SK-N-SH (cell line): Measurements from ENCODE around the gene TECR.

Experiments
- GATA2 ChIP-seq: sonication (generic); formaldehyde crosslinking; IDR thresholded peaks from 2 replicates; pipeline ENCODE4 v1.5.0; 2020; ENCODE audit warnings: mild to moderate bottlenecking, missing genetic modification reagents
- MXI1 ChIP-seq: IDR thresholded peaks from 2 replicates; pipeline ENCODE4 v1.6.1; 2012; ENCODE audit warnings: mild to moderate bottlenecking, low read depth, low read length, improper control_type of control experiment
- POLR2AphosphoS5 ChIP-seq: IDR thresholded peaks from 2 replicates; pipeline ENCODE4 v1.6.1; 2012; ENCODE audit warnings: low read depth, low read length
- TAF1 ChIP-seq: IDR thresholded peaks from 2 replicates; pipeline ENCODE4 v1.6.1; 2012; ENCODE audit warnings: low read depth, mild to moderate bottlenecking, low read length, moderate library complexity, borderline replicate concordance
- TEAD4 ChIP-seq: IDR thresholded peaks from 2 replicates; pipeline ENCODE4 v1.4.0; 2012; ENCODE audit warnings: mild to moderate bottlenecking, borderline replicate concordance; ENCODE audit not compliant: insufficient read depth
- TF ChIP-seq, protein P1 (sequence below): fragments of 200-600 bp; sonication (generic); IDR thresholded peaks from 2 replicates; pipeline ENCODE4 v1.6.1; 2017; ENCODE audit warnings: antibody characterized with exemption, mild to moderate bottlenecking, moderate library complexity
- TF ChIP-seq, protein P2 (sequence below): IDR thresholded peaks from 2 replicates; pipeline ENCODE4; 2012
- TF ChIP-seq, protein P3 (sequence below): IDR thresholded peaks from 2 replicates; pipeline ENCODE4 v1.6.1; 2012; ENCODE audit warnings: mild to moderate bottlenecking, low read depth, low read length, moderate library complexity

DNA sequence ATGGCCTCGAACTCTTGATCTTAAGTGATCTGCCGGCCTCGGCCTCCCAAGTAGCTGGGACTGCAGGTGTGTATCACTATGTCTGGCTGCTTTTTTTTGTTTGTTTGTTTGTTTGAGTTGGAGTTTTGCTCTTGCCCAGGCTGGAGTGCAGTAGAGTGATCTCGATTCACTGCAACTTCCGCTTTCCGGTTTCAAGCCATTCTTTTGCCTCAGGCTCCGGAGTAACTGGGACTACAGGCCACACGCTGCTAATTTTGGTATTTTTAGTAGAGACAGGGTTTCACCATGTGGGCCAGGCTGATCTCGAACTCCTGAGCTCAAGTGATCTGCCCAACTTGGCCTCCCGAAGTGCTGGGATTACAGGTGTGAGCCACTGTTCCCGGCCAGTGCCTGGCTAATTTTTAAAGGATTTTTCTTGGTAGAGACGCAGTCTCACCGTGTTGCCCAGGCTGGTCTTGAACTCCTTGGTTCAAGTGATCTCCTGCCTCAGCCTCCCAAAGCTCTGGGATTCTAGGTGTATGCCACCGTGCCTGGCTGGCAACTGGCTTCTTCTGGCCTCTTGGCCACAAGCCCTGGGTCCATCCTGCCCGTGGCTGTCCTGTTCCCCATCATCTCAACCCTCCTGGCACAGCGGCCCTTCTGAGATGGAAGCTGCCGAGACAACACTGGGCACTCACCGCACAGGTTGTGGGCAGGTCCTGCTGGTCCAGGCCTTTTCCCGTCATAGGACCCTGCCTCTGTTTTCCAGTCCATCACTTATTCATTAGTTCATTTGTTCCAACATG is 11.5 kb downstream of the TECR start:
- TF ChIP-seq POLR2AphosphoS5 (no peak), MXI1 (no peak), TEAD4 (no peak), GATA2 (CRISPR knock-in tag) (no peak), TAF1 (no peak)
- TF ChIP-seq, protein P1, sequence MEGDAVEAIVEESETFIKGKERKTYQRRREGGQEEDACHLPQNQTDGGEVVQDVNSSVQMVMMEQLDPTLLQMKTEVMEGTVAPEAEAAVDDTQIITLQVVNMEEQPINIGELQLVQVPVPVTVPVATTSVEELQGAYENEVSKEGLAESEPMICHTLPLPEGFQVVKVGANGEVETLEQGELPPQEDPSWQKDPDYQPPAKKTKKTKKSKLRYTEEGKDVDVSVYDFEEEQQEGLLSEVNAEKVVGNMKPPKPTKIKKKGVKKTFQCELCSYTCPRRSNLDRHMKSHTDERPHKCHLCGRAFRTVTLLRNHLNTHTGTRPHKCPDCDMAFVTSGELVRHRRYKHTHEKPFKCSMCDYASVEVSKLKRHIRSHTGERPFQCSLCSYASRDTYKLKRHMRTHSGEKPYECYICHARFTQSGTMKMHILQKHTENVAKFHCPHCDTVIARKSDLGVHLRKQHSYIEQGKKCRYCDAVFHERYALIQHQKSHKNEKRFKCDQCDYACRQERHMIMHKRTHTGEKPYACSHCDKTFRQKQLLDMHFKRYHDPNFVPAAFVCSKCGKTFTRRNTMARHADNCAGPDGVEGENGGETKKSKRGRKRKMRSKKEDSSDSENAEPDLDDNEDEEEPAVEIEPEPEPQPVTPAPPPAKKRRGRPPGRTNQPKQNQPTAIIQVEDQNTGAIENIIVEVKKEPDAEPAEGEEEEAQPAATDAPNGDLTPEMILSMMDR, result no peak
- TF ChIP-seq, protein P2, sequence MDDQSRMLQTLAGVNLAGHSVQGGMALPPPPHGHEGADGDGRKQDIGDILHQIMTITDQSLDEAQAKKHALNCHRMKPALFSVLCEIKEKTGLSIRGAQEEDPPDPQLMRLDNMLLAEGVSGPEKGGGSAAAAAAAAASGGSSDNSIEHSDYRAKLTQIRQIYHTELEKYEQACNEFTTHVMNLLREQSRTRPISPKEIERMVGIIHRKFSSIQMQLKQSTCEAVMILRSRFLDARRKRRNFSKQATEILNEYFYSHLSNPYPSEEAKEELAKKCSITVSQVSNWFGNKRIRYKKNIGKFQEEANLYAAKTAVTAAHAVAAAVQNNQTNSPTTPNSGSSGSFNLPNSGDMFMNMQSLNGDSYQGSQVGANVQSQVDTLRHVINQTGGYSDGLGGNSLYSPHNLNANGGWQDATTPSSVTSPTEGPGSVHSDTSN, result no peak
- TF ChIP-seq, protein P3, sequence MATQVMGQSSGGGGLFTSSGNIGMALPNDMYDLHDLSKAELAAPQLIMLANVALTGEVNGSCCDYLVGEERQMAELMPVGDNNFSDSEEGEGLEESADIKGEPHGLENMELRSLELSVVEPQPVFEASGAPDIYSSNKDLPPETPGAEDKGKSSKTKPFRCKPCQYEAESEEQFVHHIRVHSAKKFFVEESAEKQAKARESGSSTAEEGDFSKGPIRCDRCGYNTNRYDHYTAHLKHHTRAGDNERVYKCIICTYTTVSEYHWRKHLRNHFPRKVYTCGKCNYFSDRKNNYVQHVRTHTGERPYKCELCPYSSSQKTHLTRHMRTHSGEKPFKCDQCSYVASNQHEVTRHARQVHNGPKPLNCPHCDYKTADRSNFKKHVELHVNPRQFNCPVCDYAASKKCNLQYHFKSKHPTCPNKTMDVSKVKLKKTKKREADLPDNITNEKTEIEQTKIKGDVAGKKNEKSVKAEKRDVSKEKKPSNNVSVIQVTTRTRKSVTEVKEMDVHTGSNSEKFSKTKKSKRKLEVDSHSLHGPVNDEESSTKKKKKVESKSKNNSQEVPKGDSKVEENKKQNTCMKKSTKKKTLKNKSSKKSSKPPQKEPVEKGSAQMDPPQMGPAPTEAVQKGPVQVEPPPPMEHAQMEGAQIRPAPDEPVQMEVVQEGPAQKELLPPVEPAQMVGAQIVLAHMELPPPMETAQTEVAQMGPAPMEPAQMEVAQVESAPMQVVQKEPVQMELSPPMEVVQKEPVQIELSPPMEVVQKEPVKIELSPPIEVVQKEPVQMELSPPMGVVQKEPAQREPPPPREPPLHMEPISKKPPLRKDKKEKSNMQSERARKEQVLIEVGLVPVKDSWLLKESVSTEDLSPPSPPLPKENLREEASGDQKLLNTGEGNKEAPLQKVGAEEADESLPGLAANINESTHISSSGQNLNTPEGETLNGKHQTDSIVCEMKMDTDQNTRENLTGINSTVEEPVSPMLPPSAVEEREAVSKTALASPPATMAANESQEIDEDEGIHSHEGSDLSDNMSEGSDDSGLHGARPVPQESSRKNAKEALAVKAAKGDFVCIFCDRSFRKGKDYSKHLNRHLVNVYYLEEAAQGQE, result no peak
